Right lobe of liver (tissue), 4 donors: ENCODE results near the gene GRM7.

ENCODE experiments used
- POLR2A ChIP-seq: fragments of 450-650 bp; IDR thresholded peaks from one replicate; pipeline ENCODE4 v1.6.1; 2017; ENCODE audit warnings: antibody characterized with exemption, mild to moderate bottlenecking
- TF ChIP-seq, protein P1 (sequence below), 4 donors: fragments of 200-600 bp in 3 of 4; fragments of 450-650 bp in 1 of 4; IDR thresholded peaks; one replicate each; pipeline versions ENCODE4 v1.5.1 to v1.8.0; 2016 to 2022; ENCODE audit warnings: antibody characterized with exemption in 4 of 4, mild to moderate bottlenecking in 2 of 4
- donor health status: DM: no; HTN: no; CAD: no.
- donor health status: DM: no; HTN: no; CAD: no.
- donor health status: DM: no; HTN: yes; CAD: no.

DNA sequence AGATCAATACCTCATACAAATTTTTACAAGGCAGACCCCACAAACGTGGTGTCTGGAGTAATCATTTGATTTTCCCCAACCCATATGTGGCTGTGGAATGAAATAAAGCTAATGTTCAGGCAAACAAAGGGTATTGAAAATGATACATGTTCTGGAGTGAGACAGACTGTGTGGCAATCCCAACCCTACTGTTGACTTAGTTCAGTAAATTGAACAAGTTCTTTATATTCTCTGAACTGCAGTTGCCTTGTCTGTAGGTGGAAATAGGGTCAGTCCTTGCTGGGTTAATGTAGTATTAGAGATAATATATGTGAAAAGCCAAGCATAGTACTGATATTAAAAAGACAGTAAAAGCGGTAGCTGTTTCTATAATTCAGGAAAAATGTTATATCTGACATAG lies 69.0 kb downstream of the GRM7 start:
- TF ChIP-seq, protein P1, sequence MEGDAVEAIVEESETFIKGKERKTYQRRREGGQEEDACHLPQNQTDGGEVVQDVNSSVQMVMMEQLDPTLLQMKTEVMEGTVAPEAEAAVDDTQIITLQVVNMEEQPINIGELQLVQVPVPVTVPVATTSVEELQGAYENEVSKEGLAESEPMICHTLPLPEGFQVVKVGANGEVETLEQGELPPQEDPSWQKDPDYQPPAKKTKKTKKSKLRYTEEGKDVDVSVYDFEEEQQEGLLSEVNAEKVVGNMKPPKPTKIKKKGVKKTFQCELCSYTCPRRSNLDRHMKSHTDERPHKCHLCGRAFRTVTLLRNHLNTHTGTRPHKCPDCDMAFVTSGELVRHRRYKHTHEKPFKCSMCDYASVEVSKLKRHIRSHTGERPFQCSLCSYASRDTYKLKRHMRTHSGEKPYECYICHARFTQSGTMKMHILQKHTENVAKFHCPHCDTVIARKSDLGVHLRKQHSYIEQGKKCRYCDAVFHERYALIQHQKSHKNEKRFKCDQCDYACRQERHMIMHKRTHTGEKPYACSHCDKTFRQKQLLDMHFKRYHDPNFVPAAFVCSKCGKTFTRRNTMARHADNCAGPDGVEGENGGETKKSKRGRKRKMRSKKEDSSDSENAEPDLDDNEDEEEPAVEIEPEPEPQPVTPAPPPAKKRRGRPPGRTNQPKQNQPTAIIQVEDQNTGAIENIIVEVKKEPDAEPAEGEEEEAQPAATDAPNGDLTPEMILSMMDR (IDR thresholded peaks at IDR 0.05) = no peak
- TF ChIP-seq POLR2A = no peak
